NB4 (cell line): ENCODE data around the gene STEAP3.

Source experiments
- POLR2A ChIP-seq: IDR thresholded peaks from 2 replicates; pipeline ENCODE4 v1.6.1; 2011; ENCODE audit warnings: mild to moderate bottlenecking; ENCODE audit not compliant: insufficient read length; ENCODE audit errors: extremely low read depth
- TF ChIP-seq, protein P1 (sequence below): IDR thresholded peaks from one replicate; pipeline ENCODE4 v1.5.1; 2012; ENCODE audit warnings: low read depth, low read length

DNA sequence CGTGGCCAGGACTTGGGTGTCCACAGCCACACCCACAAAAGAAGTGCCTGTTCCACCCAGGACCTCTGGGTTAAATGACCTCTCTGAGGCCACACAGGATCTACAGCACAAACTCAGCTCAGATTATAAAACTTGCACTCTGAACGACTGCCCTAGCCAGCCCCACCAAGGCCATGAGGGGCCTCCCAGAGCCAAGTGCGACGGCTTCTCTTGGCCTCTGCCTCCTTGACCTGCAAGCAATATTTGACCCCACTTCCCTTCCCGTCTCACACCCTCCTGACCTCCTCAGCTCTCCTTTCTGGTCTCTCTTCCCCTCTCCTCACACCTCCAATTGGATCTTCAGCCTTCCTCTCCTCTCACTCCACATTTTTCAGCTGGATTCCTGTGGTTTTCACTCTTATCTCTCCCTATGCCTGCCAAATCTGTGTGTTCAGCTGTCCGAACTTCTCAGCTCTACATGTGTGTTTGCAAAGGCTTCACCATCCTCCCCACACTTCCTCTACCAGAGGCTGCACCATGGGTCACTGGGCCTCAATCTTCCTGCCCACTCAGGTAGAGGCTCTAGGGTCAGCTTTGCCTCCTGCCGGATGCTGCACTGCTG is 25.3 kb upstream of the STEAP3 start:
- TF ChIP-seq POLR2A = no peak
- TF ChIP-seq, protein P1, sequence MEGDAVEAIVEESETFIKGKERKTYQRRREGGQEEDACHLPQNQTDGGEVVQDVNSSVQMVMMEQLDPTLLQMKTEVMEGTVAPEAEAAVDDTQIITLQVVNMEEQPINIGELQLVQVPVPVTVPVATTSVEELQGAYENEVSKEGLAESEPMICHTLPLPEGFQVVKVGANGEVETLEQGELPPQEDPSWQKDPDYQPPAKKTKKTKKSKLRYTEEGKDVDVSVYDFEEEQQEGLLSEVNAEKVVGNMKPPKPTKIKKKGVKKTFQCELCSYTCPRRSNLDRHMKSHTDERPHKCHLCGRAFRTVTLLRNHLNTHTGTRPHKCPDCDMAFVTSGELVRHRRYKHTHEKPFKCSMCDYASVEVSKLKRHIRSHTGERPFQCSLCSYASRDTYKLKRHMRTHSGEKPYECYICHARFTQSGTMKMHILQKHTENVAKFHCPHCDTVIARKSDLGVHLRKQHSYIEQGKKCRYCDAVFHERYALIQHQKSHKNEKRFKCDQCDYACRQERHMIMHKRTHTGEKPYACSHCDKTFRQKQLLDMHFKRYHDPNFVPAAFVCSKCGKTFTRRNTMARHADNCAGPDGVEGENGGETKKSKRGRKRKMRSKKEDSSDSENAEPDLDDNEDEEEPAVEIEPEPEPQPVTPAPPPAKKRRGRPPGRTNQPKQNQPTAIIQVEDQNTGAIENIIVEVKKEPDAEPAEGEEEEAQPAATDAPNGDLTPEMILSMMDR = no peak
